ENCODE results near the gene RIMBP2. TPM values are rescaled to one million over a fixed set of nuclear protein-coding genes. Genes with fewer than 3 reads are reported as not detected.

The RIMBP2 gene
- total RNA-seq, 1 experiment from 2014 or later, result 0.95 TPM

DNA sequence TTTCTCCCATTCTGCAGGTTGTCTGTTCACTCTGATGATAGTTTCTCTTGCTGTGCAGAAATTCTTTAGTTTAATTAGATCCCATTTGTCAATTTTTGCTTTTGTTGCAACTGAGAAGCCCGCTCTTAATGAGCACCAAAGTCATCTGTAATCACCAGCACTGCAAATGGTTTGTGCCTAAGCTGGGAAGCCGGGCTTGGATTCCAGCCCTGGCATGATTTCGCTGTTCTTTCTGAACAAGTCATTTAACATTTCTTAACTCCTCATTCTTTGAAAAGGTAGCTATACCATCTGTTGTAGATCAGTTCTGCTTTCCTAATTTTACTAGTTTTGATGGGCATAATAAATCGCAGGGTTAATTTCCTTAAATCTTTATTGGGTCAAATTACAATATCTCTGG is 346.3 kb downstream of the RIMBP2 start:
- intact Hi-C loops (cut with micrococcal nuclease; ENCODE audit: unreplicated experiment), result no loop called here
- Histone ChIP-seq H3K27me3 (replicated peaks; ENCODE audit: insufficient read depth, low read depth, low read length, poor library complexity) (peaks cover 92% of the 10 kb centered on the region), H3K27ac (ENCODE audit: low read depth, low read length, poor library complexity, severe bottlenecking) (no peak overlapping the region), H3K36me3 (ENCODE audit: insufficient read depth, low read length, poor library complexity, severe bottlenecking) (no peaks in the 10 kb centered on the region), H3K4me3 (ENCODE audit: low read depth, low read length, poor library complexity, severe bottlenecking) (no peak overlapping the region), H3K4me1 (ENCODE audit: insufficient read depth, low read length, poor library complexity, severe bottlenecking) (no peaks in the 10 kb centered on the region), H3K9me3 (ENCODE audit: low read depth, low read length, poor library complexity, severe bottlenecking) (no peaks in the 10 kb centered on the region)
- DNase-seq (ENCODE audit: low spot score), result no peak
- ChIA-PET POLR2A (ENCODE audit: low non-redundant PET) (no interaction called here), CTCF (no interaction called here)
- BruUV-seq (replicated peaks), result no TSS peak
- TF ChIP-seq, protein P1, sequence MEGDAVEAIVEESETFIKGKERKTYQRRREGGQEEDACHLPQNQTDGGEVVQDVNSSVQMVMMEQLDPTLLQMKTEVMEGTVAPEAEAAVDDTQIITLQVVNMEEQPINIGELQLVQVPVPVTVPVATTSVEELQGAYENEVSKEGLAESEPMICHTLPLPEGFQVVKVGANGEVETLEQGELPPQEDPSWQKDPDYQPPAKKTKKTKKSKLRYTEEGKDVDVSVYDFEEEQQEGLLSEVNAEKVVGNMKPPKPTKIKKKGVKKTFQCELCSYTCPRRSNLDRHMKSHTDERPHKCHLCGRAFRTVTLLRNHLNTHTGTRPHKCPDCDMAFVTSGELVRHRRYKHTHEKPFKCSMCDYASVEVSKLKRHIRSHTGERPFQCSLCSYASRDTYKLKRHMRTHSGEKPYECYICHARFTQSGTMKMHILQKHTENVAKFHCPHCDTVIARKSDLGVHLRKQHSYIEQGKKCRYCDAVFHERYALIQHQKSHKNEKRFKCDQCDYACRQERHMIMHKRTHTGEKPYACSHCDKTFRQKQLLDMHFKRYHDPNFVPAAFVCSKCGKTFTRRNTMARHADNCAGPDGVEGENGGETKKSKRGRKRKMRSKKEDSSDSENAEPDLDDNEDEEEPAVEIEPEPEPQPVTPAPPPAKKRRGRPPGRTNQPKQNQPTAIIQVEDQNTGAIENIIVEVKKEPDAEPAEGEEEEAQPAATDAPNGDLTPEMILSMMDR (conservative IDR thresholded peaks at IDR 0.05; ENCODE audit: low read depth, low read length), result no peak

DNA sequence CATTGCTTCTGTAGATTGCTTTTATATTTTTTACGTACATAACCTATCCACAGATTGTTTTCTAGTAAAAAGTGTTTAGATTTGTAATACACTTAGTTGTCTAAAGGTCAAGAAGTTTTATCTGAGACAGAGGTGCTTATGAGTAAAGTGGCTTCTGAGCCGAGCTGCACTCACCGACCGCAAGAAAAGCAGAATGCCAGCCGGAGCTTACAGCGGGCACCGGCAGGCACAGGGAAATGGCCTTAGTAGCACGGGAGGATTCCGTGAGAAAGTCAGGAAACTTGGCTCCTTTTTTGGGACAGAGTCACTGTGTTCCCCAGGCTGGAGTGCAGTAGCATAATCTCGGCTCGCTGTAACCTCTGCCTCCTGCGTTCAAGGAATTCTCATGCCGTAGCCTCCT is 348.6 kb downstream of the RIMBP2 start:
- no peak for DNase-seq (ENCODE audit: low spot score)
- CTCF ChIA-PET, result no interaction called here

DNA sequence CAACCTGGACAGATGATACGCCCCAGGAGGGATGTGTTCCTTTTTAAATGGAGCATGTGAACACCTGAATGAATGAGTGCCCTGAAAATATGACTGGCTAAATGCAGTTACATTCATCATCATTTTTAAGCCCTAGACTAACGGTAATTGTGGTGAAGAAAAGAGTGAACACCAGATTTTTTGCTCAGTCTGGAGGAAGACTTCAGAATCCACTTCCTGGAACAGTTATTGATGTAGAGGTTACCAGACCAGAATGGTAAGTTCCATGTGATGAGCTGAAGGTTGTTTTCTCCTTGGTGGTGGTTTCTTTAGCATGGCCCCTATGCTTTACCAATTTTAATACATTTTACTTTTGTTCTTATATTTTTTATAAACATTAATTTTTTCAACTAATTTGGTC is 349.1 kb downstream of the RIMBP2 start:
- no peaks in the 10 kb centered on the region for H3K9me3 ChIP-seq (ENCODE audit: low read depth, low read length, poor library complexity, severe bottlenecking)
- H3K4me1 ChIP-seq (ENCODE audit: insufficient read depth, low read length, poor library complexity, severe bottlenecking), result no peaks in the 10 kb centered on the region
- H3K27me3 ChIP-seq (replicated peaks; ENCODE audit: insufficient read depth, low read depth, low read length, poor library complexity), result peaks cover 91% of the 10 kb centered on the region
- no peak overlapping the region for H3K27ac ChIP-seq (ENCODE audit: low read depth, low read length, poor library complexity, severe bottlenecking)
- intact Hi-C loops (cut with micrococcal nuclease; ENCODE audit: unreplicated experiment), result no loop called here
- ChIA-PET CTCF (no interaction called here), POLR2A (ENCODE audit: low non-redundant PET) (no interaction called here)
- no peak for DNase-seq (ENCODE audit: low spot score)
- H3K4me3 ChIP-seq (ENCODE audit: low read depth, low read length, poor library complexity, severe bottlenecking), result no peak overlapping the region
- TF ChIP-seq EZH2 (IDR thresholded peaks at IDR 0.05; ENCODE audit: borderline replicate concordance, low read depth, low read length, poor library complexity, severe bottlenecking), result no peak
- TF ChIP-seq, protein P1 (conservative IDR thresholded peaks at IDR 0.05; ENCODE audit: low read depth, low read length), result no peak
- no TSS peak for BruUV-seq (replicated peaks)
- no peaks in the 10 kb centered on the region for H3K36me3 ChIP-seq (ENCODE audit: insufficient read depth, low read length, poor library complexity, severe bottlenecking)

More for the DNA sequence above, 348.6 kb downstream of the RIMBP2 start:
- BruUV-seq (replicated peaks), result no TSS peak
- POLR2A ChIA-PET (ENCODE audit: low non-redundant PET), result no interaction called here
- Histone ChIP-seq H3K27ac (ENCODE audit: low read depth, low read length, poor library complexity, severe bottlenecking) (no peak overlapping the region), H3K36me3 (ENCODE audit: insufficient read depth, low read length, poor library complexity, severe bottlenecking) (no peaks in the 10 kb centered on the region), H3K27me3 (replicated peaks; ENCODE audit: insufficient read depth, low read depth, low read length, poor library complexity) (peaks cover 91% of the 10 kb centered on the region), H3K4me1 (ENCODE audit: insufficient read depth, low read length, poor library complexity, severe bottlenecking) (no peaks in the 10 kb centered on the region), H3K9me3 (ENCODE audit: low read depth, low read length, poor library complexity, severe bottlenecking) (no peaks in the 10 kb centered on the region), H3K4me3 (ENCODE audit: low read depth, low read length, poor library complexity, severe bottlenecking) (no peak overlapping the region)
- intact Hi-C loops (cut with micrococcal nuclease; ENCODE audit: unreplicated experiment), result no loop called here
- TF ChIP-seq, protein P1 (conservative IDR thresholded peaks at IDR 0.05; ENCODE audit: low read depth, low read length), result no peak
- TF ChIP-seq EZH2 (IDR thresholded peaks at IDR 0.05; ENCODE audit: borderline replicate concordance, low read depth, low read length, poor library complexity, severe bottlenecking), result no peak
